ENCODE results near the gene SPIRE1. TPM values are rescaled to one million over a fixed set of nuclear protein-coding genes. Genes with fewer than 3 reads are reported as not detected.
"Not testable (repeated sequence)": the region's sequence is repeated elsewhere in the genome, so short reads cannot be mapped to it uniquely, and the experiment has no call there.

The SPIRE1 gene
- total RNA-seq, 1 donor from 2014 or later, result 20.3 TPM

DNA sequence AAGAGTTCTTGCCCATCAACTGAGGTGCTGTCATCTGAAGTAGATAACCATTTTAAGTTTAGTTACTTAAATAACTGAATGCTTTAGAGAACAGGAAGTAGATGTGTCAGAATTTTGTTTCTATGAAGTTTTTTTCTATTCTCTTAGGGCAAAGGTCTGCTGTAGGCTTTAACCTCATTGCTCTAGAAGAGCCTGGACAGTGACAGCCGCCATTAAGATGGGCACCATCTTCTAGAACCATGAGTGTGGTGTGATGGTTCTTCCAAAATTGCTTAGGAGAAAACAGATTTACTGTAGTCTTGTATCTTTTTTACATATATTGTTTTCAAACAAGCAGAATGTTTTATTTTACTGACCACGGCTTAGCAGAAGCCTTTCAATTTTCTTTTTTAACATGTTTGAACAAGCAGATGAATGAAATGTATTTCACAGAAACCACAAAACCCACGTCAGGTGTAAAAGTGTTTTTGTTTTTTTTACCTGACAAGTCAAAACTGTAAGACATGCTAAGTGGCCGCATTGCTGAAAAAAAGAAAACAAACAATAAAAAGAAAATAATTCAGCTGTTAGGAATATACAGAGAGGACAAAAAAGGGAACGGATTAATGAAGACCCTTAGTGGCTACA lies 172.3 kb downstream of the SPIRE1 start:
- no peak for DNase-seq

DNA sequence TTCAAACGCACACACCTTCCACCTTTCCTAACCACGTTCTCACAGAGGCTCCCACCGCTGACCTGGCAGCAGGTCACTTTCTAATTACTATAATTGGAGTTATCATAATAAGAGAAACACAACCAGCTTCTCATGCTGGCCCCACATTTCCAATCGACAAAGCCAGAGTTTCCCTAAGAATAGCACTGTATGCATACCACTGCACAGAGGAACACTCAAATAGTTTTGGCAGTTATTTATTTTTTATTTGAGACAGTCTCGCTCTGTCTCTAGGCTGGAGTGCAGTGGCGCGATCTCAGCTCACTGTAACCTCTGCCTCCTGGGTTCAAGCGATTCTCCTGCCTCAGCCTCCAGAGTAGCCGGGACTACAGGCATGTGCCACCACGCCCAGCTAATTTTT lies 176.0 kb downstream of the SPIRE1 start:
- not testable (repeated sequence) for DNase-seq

DNA sequence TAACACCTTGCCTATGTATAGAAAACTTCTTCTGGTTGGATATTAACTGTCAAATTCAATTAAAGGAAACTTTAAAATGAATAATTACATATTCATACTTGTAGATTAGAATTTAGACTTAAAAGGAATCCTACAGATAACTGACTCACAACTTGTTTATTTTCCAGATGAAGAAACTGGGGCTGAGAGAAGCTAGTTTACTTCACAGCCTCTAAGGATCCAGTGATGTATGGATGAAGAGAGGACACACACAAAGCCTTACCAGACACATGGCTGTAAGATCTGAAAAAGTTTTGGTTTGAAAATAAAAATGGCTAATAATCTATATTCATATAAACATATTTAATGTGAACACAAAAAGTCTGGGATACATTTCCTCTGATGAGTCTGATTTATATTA lies 177.9 kb downstream of the SPIRE1 start:
- DNase-seq, result no peak

DNA sequence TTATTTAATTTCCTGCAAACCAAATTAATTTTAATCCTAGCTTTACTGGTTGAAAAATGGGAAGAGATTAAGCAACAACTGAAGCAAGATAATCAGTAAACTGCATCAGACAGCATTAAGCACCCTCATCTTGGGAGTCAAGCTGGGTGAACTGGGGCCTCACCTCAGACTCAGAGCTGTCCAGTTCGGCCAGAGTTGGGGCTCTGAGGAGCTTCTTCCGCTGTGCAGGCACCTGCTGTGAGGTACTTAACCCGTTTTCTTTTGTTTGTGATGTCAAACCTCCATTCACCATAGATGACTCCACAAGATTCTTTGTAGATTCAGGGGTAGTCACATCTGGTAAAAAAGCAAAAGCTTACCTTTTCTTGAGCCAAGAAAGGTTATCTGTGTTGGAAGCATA lies 178.4 kb downstream of the SPIRE1 start:
- no peak for DNase-seq

DNA sequence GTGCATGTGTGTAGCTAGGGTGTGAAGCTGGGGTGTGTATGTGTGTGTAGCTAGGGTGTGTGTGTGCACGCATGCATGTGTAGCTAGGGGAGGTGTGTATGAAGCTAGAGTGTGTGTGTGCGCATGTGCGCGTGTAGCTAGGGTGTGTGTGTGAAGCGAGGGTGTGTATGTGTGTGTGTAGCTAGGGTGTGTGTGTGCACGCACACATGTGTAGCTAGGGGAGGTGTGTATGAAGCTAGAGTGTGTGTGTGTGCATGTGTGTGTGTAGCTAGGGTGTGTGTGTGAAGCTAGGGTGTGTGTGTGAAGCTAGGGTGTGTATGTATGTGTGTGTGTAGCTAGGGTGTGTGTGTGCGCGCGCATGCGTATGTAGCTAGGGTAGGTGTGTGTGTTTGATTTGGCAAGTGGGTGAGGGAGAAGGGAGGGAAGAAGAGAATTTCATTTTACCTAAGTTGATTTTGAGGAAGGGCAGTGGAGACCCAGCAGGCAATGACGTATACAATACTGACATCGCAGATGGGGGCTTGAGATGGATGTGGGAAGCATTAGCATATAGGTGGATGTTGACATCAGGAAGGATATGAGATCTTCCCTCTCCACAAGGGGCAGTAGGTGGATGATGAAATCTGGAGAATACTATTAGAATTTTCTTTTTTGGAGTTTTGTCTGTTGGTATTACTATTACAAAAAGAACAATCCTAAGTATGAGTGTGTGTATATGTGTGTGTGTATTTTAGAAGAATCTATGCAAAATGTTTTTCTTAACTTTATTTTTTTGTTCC lies 179.4 kb downstream of the SPIRE1 start:
- no peak for DNase-seq

DNA sequence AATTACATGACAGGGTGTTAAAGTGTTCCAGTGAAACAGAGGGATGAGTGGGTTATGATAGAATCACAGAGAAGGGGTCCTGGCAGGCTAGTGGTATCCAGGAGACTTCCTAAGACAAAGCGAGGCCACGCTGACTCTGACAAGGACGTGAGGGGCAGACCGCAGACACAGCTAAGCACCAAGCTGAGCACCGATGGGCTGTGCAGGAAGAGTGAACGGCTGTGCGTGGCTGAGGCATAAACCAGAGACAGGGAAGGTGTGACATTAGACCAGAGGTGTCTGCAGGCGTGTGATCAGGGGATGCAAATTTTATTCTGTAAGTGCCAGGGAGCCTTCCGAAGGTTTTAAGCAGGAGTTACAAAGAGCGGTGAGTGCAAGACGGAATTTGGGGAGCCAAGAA lies 180.3 kb downstream of the SPIRE1 start:
- no peak for DNase-seq

DNA sequence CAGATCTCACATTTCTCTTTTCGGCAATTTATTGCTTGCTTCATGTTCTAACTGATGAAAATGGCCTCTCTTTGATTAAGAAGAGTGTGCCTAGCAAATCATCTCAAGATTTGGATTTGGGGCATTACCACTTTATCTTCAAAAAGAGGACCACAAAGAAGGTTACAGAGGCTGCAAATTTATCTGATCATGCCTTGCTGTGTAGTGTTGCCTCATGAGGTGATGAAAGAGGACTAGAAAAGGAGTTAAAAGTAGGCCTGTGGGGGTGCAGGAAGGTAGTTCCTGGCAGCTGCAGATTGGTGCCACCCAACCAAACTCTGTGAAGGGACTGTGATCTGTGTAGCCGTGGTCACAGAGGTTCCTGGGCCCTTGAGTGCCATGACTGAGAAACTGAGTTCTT lies 181.0 kb downstream of the SPIRE1 start:
- no peak for DNase-seq

DNA sequence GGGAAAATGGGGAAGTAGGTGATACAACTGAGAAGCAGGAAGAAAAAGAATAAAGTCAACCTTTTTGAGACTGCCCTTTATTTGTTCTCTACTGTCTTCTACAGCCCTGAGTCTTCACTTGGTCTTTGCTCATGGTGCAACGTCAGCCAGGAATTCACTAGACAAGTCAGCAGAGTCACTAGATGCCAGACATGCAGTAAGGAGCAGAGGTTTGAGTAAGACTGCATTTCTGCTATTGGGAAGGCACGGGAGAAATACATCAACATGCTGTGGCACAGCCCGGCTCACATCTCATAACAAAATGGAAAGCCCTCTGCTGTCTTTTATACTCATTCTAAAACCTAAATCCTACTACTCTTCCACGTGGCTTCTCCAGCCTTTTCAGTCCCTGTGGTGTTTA lies 183.0 kb downstream of the SPIRE1 start:
- no peak for DNase-seq

DNA sequence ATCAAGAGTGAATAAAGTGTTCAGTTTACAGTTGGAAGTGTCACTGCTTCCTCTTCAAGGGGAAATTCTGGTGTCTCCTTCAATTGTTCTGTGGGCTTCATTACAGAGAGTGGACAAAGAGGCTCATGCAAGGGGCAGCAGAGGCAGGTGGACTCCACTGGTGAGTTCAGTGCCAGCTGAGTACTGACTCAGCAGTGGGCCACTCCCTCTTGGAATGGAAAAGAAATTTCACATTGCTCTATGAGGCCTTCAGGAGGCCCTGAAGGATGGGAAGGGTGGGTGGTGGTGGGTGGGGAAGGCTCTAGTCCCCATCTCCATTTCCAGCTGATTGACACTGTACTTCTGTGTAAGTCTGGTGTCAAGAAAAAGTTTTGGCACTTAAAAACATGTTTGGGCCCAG lies 183.8 kb downstream of the SPIRE1 start:
- DNase-seq, result no peak

DNA sequence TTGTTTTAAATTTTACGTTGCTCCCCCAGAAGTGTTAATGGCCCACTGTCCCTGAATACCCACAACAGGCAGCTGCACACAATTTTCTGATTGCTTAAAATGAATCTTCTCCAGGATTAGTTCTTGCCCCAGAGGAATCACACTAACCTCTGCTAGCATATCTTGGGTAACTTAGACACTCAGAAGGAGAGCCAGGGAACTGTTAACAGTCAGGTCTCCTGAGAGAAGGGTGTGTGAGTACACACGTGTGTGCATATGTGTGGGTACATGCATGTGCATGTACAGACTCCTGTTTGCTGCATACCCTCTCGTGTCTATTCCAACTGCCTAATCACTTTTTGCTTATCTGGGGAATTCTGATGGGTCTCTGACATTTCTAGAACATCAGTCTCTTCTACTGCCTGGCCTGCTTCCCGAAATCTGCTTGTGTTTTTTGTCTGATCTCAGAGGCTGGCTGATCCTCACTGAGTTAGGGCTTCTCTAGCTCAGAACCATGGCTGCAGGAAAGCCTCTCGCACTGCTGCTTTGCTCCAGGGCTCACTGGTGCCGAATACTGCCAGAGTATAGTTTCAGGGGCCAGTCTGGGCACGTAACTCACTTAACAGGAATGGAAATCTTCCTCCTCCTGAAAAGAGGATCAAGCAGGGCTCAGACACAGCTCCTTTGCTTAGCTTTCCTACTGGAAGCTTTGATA lies 187.4 kb downstream of the SPIRE1 start:
- DNase-seq, result peak; percentile 29

DNA sequence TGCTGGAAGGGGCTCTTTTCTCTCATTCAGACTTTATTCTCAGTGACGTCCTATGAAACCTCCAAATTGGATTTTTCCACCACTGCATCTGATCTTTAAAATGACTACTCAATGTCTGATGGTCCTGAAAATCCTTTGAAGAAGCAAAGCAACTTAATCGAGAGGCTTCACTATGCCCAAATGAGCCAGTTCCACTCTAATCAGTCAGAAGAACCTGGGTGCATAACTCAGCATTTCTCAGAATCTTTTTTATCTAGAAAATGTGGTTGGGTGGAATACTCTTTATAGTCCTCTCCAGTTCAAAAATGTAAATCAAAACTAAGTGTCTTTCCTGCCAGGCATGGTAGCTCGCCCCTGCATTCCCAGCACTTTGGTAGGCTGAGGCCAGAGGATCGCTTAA lies 189.5 kb downstream of the SPIRE1 start:
- DNase-seq, result no peak

DNA sequence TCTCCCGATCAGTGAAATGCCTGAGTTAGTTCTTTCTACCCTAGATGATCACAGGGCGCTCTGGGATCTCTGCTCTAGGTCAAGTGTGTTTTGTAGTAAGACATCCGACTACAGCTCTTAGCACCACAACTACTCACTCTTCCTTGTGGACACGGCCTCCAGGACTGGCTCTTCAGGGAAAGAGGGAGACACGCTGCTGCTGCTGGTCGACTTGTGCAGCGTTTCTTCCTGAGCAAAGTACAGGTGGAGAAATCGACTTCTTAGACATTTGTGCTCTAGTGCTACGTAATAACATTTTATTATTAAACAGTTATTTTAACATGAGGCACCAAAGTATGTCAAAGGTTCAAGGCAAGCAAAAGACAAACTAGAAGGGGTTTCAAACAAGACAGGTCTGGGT lies 193.2 kb downstream of the SPIRE1 start:
- DNase-seq, result no peak

DNA sequence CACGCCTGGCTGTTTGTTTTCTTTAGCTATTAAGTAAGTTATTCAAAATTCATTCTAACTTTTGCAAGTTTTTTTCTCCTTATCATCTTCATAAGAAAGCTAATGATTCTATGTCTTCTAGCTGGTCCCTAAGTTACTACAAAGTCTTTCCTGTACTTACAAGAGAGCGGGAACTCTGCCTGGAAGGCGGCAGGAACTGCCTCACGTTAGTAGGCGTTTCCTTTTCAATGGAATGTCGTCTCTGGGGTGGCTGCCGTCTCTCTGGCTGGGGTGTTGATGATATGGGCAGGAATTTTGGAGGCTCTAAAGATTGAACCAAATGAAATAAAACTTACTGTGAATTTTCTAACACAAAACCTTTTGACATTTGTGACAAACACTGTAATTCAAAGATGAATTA lies 194.7 kb downstream of the SPIRE1 start:
- DNase-seq, result no peak

DNA sequence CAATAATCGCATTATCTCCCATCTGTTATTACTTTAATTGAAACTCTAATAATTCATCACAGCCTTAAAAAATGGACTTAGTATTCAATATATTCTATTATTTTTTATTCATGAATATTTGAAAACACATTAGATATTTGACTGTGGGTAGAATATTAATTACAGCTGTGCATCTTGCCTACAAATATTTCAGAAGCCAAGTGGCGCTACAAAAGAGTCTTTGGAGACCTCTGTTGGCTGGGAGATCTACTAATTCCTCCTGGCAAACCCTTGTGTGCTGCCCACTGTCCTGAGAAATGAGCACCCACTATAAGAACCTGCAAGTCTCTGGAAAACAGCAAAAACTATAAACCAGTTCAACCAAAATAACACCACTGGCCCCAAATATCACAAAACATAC lies 195.7 kb downstream of the SPIRE1 start:
- DNase-seq, result no peak

DNA sequence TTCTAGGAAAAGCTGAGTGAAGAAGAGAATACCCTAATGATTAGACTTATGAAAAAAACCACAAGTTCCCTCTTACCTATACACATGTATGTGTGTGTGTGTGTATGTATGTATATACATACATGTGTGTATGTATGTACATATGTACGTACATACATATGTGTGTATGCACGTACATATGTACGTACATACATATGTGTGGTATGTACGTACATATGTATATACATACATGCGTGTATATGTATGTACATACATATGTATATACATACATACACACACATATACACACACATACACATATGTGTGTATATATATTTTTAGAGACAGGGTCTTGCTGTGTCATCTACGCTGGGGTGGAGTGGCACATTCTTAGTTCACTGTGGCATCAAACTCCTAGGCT lies 196.6 kb downstream of the SPIRE1 start:
- no peak for DNase-seq

DNA sequence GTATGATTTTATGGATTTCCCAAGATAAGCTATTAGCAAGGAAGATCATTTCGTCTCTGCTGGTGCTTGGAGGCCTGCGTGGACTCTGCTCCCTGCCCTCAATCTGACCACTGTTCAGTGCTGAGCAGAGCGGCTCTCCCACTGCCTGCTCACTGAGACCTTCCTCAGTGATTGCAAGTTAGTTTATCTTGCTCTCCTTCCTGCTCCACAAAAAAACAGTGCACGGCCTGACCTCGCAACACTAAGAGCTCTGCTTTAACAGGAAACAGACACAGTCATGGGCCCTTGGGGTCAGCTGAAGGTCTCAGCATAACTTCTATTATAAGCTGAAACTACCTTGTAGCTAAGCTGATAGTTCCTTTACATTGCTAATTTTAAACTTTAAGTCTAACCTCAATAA lies 197.0 kb downstream of the SPIRE1 start:
- DNase-seq, result peak; percentile 2

DNA sequence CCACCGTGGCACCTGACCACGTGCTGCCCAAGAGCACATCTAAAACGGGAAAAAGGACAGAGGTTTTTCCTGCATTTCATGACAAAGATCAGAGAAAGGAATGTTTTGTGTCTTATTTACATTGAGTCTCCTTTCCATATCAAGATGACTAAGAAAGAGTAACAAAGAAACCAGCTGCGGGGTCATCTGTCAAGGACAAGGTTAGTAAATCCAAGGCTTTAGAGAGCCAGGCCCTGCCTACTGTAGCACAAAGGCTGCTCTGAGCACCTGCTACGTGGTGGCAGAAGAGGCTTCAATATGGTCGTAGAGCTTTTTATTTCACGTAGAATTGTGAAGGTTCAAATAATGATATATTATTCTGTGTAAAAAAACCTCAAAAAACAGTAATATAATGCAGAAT lies 199.1 kb downstream of the SPIRE1 start:
- DNase-seq, result no peak

DNA sequence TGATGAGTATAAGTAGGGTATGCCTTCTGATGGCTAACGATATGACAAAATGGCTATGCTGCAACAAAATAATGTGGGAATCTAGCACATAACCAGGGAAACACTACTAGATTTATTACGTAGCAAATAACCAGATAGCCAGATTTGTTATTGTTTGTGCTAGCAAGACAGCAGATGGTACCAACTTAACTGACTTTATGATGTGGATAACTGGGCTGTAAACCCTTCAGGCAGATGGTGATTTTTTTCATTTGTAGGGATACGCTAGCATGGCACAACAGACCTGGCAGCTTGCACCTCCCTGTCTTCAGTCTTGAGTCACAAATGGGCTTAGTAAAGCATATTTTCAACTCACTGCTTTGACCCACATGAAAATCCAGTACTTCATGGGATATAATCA lies 201.5 kb downstream of the SPIRE1 start:
- no peak for DNase-seq

DNA sequence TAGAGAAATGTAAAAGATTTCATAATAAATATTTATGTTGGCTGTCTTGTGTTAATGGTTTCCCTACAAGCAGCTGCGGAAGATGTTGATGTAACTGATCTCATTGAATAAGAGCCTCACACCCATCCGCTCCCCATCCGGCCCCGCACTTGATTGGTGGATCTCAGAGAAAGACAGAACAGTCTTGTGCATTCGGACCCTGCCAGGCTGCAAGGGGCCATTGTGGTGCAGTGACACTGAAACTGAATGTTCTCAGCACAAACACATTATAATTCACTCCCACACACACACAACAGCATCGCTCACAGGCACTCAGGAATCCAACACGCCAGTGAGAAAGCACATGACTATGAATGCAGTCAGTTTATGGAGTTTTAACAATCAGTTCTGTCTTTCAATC lies 202.4 kb downstream of the SPIRE1 start:
- DNase-seq, result peak; percentile 2

DNA sequence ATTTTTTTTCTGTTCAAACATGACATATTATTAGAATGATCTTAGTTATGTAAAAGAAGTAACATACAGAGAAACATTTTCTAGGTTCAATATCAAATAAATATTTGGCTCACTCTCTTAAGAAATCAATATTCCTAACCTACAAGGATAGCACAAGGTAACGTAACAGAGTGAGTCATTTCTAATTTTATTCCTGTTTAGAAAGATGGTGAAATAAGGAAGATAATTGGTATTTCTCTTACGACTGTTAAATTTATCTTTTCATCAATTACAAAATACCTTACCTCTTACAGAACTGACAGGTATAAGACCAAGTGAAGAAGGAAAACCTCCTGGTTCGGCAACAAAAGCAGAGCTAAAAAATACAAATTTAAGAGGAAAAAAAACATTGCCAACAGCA lies 205.1 kb downstream of the SPIRE1 start:
- no peak for DNase-seq

DNA sequence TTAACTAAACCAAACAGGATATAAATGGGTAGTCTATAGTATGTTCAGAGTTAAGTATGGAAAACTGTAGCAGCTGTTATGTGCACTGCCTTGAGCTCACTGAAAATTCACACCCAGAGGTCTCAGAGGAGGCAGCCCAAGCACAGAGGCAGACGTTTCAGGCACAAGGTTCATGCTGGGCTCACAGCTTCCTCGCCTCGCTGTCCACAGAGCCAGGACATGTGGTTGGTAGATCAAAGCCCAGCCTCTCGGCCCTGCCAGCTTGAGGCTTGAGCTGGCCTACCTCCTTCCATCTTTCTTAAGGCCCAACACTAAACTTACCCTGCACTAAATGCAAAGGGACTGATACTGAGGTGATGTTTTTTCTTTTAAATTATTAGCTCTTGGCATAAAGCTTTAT lies 206.5 kb downstream of the SPIRE1 start:
- DNase-seq, result no peak

DNA sequence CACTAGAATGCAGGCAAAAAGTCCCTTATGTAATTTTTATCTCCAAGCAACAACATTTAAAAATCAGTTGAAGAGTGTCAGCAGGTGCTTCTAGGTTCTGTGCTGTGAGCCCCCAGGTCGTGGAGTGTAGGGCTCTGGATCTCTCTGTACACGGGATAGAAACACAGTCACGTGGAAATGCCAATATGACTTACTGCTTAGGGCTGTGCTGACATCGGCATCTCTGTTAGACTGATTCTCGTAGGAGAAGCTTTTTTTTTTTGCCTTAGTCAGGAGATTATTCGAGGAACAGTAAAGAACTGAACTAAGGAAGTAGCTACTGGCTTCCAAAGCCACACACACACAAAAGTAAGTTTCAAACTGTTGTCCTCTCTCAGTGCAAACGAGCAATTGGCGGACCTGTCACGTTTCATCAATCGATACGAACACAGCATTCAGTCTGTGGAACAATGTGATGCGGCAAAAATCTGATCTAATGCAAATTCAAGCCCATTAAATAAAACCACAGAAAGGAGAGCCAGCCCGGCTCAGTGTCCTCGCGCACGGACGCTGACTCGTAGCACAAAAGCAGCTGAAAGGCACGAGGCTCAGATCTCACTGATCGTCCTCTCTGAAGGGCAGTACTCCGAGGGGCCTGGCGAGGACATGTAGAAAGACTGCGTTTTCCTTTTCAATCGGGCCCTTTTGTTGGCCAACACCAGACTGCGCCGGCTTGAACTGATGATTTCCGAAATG lies 208.7 kb downstream of the SPIRE1 start:
- DNase-seq, result no peak

DNA sequence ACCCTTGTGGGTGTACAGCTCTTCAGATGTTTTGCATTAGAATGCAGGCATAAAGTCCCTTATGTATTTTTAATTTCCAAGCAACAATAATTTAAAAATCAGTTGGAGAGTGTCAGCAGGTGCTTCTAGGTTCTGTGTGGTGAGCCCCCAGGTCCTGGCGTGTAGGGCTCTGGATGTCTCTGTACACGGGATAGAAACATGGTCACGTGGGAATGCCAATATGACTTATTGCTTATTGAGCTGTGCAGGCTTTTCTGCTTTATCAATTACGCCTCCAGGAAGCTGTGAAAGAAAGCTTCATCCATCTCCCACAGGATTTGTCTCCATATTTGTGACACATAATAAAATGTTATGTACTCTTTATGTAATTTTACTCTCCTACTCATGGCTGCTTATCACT lies 212.4 kb downstream of the SPIRE1 start:
- DNase-seq, result no peak
